ENCODE measurements around the gene FAM229A.

The FAM229A gene

DNA sequence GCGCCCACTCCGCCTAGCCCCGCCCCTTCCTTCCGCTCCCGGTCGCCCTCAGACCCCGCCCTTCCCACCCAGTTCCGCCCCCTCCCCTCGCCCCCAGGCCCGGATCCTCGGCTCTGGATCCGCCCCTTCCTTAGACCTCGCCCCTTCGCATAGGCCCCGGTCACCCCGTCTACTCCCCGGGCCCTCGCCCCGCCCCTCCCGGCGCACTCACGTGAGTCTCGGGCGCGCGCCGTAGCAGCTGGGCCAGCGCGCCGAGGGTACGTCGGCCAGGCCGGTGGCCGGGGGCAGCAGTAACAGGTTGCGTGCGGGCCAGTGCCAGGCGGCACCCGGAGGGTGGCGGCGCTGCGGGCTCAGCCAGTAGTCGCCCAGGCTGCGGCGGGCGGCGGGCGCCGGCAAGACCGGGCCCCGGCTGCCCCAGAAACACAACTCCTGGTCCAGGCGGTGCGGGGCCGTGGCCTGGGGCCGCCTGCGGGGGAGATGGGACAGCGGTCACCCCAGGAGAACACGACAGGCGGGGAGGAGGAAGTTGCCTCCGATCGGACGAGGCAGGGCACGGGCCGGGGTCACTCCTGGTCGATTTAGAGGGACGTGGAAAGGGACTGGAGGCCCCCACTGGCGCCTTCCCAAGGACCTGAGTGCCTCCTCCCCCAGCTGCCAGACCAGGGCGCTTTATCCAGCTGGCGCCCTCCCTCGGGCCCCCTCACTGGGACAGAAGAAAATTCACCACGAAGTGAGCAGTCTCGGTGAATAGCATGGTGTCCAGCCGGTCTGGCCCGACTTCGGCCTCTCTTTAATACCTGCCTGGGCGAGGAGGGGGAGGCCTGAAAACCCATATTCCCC, 10.7 kb downstream of the FAM229A start:
- no peaks in the 10 kb centered on the region for H3K9me3 ChIP-seq
- H3K36me3 ChIP-seq, result no peaks in the 10 kb centered on the region
- H3K4me3 ChIP-seq, result peak overlapping the region; percentile 59 to 84
- H3K27ac ChIP-seq, result peak overlapping the region; percentile 86 to 94
- H3K4me1 ChIP-seq, result peaks cover 0 to 21% (median 20%) of the 10 kb centered on the region in 4 donors
- peak; percentile 94 to 96 for DNase-seq
- H3K27me3 ChIP-seq, result no peaks in the 10 kb centered on the region
- intact Hi-C loops (cut with DNase I; ENCODE audit: low total_unique reads), result loop anchor here (5.0 kb wide), 1 partner anchor 149 kb away; the partner anchor contains the start of gene CCDC28B
- TF ChIP-seq, protein P1, sequence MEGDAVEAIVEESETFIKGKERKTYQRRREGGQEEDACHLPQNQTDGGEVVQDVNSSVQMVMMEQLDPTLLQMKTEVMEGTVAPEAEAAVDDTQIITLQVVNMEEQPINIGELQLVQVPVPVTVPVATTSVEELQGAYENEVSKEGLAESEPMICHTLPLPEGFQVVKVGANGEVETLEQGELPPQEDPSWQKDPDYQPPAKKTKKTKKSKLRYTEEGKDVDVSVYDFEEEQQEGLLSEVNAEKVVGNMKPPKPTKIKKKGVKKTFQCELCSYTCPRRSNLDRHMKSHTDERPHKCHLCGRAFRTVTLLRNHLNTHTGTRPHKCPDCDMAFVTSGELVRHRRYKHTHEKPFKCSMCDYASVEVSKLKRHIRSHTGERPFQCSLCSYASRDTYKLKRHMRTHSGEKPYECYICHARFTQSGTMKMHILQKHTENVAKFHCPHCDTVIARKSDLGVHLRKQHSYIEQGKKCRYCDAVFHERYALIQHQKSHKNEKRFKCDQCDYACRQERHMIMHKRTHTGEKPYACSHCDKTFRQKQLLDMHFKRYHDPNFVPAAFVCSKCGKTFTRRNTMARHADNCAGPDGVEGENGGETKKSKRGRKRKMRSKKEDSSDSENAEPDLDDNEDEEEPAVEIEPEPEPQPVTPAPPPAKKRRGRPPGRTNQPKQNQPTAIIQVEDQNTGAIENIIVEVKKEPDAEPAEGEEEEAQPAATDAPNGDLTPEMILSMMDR (IDR thresholded peaks at IDR 0.05), result no peak

DNA sequence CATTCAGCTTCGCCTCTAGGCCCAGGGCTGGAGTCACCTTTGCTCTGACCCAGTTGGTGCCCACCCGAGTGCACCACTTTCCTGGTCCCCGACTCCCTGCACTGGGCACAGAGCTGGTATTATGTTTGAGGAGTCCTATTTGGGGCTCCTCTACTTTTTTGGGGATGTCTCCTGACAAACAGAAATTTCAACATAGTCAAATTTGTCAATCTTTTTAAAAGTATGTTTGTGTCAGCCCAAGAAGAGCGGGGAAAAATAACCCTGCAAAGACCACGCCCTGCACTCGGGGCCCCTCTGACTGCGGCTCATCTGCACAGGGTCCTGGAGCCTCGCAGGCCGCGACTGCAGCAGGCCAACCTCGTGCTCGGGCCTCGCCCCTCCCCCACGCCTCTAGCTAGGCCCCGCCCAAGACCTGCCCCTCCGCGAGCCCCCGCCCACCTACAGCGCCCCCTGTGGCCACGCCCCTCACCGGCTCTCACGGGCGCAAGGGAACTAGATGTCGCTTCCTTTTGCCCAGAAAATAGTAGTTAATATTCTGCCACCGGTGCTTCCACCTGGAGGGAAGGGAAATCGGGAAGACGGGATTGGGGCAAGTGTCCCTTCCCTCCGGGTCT, 11.4 kb downstream of the FAM229A start:
- H3K36me3 ChIP-seq, result no peaks in the 10 kb centered on the region
- no peaks in the 10 kb centered on the region for H3K9me3 ChIP-seq
- intact Hi-C loops (cut with DNase I; ENCODE audit: low total_unique reads), result loop anchor here (5.0 kb wide), 1 partner anchor 149 kb away; the partner anchor contains the start of gene CCDC28B
- TF ChIP-seq, protein P1 (IDR thresholded peaks at IDR 0.05), result peak; percentile 19 to 54
- H3K4me1 ChIP-seq, result peaks cover 0 to 21% (median 20%) of the 10 kb centered on the region in 4 donors
- peak overlapping the region; percentile 59 to 84 for H3K4me3 ChIP-seq
- H3K27me3 ChIP-seq, result no peaks in the 10 kb centered on the region
- DNase-seq, result peak; percentile 59 to 85
- H3K27ac ChIP-seq, result peak overlapping the region; percentile 86 to 94

DNA sequence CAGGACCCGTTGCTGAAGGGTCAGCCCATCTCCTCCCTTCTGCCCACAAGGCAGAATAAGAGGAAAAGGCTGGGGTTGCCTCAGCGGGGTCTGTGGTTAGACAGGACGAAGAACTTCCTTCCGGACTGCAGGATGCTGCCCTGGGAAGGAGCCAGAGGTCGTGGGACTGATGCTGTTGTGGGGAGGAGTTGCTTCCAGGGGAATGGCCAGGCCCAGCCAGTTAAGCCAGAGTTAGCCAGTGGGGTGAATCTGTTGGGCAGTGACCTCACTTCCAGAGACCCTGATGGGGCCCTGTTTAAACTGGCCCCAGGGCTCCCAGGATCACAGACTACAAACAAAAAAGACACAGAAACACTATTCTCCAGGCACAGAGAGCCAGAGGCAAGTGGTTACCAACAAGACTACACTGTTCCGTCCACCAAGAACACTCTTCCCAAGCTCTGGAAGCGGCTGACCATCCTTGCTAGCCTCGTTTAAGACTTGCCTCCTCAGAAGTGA, 13.0 kb downstream of the FAM229A start:
- Histone ChIP-seq H3K9me3 (no peaks in the 10 kb centered on the region), H3K36me3 (no peaks in the 10 kb centered on the region), H3K4me1 (peaks cover 0 to 21% (median 20%) of the 10 kb centered on the region in 4 donors), H3K27me3 (no peaks in the 10 kb centered on the region), H3K27ac (no peak overlapping the region), H3K4me3 (no peak overlapping the region)
- intact Hi-C loops (cut with DNase I; ENCODE audit: low total_unique reads), result no loop called here
- peak in 1 of 2 donors; percentile 50 for DNase-seq
- TF ChIP-seq, protein P1 (IDR thresholded peaks at IDR 0.05), result no peak

DNA sequence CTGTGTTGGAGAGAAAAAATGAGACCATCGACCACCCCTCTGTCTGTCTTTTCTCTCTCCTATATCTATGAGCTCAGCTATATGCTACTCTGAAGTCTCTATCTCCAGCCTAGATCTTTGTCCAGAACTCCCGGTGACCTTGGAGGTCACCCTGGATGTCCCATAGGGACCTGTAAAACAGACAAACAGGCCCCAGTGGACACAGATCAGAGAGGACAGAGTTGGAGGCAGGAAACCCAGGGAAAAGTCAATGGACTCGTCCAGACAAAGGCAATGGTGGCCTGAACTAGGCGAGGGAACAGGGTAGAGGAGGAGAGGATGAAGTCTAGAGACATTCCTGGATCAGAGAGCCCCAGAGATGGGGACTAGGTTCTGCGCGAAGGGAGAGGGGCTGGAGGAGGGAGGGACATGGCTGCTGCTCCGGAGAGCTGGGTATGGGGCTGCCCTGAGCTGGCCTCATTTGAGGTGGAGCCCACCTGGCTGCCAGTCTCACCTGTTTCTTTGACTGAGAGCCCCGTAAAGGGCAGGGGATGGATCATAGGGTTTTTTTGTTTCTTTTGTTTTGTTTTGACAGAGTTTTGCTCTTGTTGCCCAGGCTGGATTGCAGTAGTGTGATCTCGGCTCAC, 15.6 kb downstream of the FAM229A start:
- Histone ChIP-seq H3K4me1 (peaks cover 0 to 9% (median 0%) of the 10 kb centered on the region in 4 donors), H3K4me3 (no peak overlapping the region), H3K36me3 (no peaks in the 10 kb centered on the region), H3K9me3 (no peaks in the 10 kb centered on the region), H3K27ac (no peak overlapping the region), H3K27me3 (no peaks in the 10 kb centered on the region)
- TF ChIP-seq, protein P1 (IDR thresholded peaks at IDR 0.05), result no peak
- intact Hi-C loops (cut with DNase I; ENCODE audit: low total_unique reads), result no loop called here
- DNase-seq, result no peak

DNA sequence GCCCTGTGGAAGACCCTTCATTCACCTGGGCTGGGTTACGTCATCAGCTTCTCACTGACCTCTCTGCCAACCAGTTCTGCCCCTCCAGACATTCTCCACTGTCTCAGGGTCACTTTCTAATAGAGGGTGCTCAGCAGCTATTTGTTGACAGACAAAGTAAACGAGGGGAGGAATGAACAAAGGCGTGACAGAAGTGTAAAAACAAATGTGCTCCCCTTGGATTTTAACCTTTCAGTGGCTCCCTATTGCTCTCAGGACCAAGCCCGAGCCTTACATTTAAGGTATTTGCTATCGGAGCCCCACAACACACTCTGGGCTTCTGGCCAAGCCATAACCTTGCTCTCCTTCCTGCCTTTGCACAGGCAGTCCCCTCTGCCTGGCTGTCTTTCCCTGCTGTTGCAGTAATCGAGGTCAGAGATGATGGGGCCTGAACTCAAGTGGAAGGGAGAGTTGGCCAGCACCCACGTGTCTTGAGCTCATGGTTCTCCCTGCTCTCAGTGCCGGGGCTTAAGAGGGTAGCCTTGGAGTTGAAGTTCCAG, 16.9 kb downstream of the FAM229A start:
- H3K27me3 ChIP-seq, result no peaks in the 10 kb centered on the region
- H3K4me3 ChIP-seq, result no peak overlapping the region
- H3K27ac ChIP-seq, result no peak overlapping the region
- no peaks in the 10 kb centered on the region for H3K9me3 ChIP-seq
- H3K4me1 ChIP-seq, result peaks cover 0 to 4% (median 0%) of the 10 kb centered on the region in 4 donors
- TF ChIP-seq, protein P1 (IDR thresholded peaks at IDR 0.05), result no peak
- intact Hi-C loops (cut with DNase I; ENCODE audit: low total_unique reads), result no loop called here
- no peaks in the 10 kb centered on the region for H3K36me3 ChIP-seq
- DNase-seq, result no peak
